WTC11 (cell line): ENCODE measurements around the gene NOG. TPM values are rescaled to one million over a fixed set of nuclear protein-coding genes. Genes with fewer than 3 reads are reported as not detected.

Source experiments
- ATAC-seq: fragments of 200-7000 bp; cut with Tn5 transposase; 2 replicates; pipeline ENCODE4 v1.10.0; 2021; ENCODE audit warnings: mild to moderate bottlenecking, moderate library complexity
- CTCF ChIA-PET: fragments of 300-600 bp; sonication (Branson Sonifier 250); formaldehyde crosslinking; loops from one replicate; lab custom pipeline; 2021; ENCODE audit warnings: antibody characterized with exemption; lab: Charles Lee
- POLR2A ChIA-PET: fragments of 350-600 bp; sonication (Branson Sonifier 250); formaldehyde crosslinking; loops from one replicate; lab custom pipeline; 2021; ENCODE audit warnings: antibody characterized with exemption; lab: Charles Lee
- DNase-seq: peaks from one replicate; pipeline ENCODE4 v3.0.0; 2021; ENCODE audit warnings: low spot score
- H3K27ac Mint-ChIP-seq: 2 replicates; pipeline ENCODE4 v1.8.0; 2021; ENCODE audit warnings: mixed read lengths
- H3K27me3 Mint-ChIP-seq: 2 replicates; pipeline ENCODE4 v1.8.0; 2021; ENCODE audit warnings: low read depth, mild to moderate bottlenecking, moderate library complexity, mixed read lengths
- H3K36me3 Mint-ChIP-seq: 2 replicates; pipeline ENCODE4 v1.8.0; 2021; ENCODE audit warnings: mixed read lengths
- H3K4me1 Mint-ChIP-seq: 2 replicates; pipeline ENCODE4 v1.8.0; 2022; ENCODE audit warnings: mixed read lengths
- H3K4me3 Mint-ChIP-seq: 2 replicates; pipeline ENCODE4 v1.8.0; 2021; ENCODE audit warnings: mild to moderate bottlenecking, moderate library complexity, mixed read lengths
- H3K9me3 Mint-ChIP-seq: 2 replicates; pipeline ENCODE4 v1.8.0; 2021; ENCODE audit warnings: mixed read lengths
- ATF3 ChIP-seq: sonication (generic); formaldehyde crosslinking; conservative IDR thresholded peaks from 2 replicates; pipeline ENCODE4 v1.8.1; 2022; ENCODE audit warnings: mild to moderate bottlenecking, missing genetic modification reagents
- CREM ChIP-seq: sonication (generic); formaldehyde crosslinking; IDR thresholded peaks from 2 replicates; pipeline ENCODE4 v1.8.1; 2022; ENCODE audit warnings: mild to moderate bottlenecking, missing genetic modification reagents, moderate library complexity
- ELF4 ChIP-seq: sonication (generic); formaldehyde crosslinking; IDR thresholded peaks from 2 replicates; pipeline ENCODE4 v1.8.1; 2022; ENCODE audit warnings: low read depth, mild to moderate bottlenecking, moderate library complexity, missing genetic modification reagents
- FOXK1 ChIP-seq: sonication (generic); formaldehyde crosslinking; IDR thresholded peaks from 2 replicates; pipeline ENCODE4 v1.8.0; 2022; ENCODE audit warnings: mild to moderate bottlenecking, moderate library complexity, missing genetic modification reagents
- IRF2 ChIP-seq: sonication (generic); formaldehyde crosslinking; IDR thresholded peaks from 2 replicates; pipeline ENCODE4 v1.8.0; 2022; ENCODE audit warnings: low read depth, missing genetic modification reagents, borderline replicate concordance
- JAZF1 ChIP-seq: fragments of 250-450 bp; sonication (Bioruptor Pico); IDR thresholded peaks from 2 replicates; pipeline ENCODE4 v1.9.0; 2021; ENCODE audit warnings: moderate library complexity, mild to moderate bottlenecking, inconsistent platforms
- JUN ChIP-seq: sonication (generic); formaldehyde crosslinking; IDR thresholded peaks from 2 replicates; pipeline ENCODE4 v1.8.0; 2023; ENCODE audit warnings: mild to moderate bottlenecking, missing genetic modification reagents
- KAT7 ChIP-seq: sonication (generic); formaldehyde crosslinking; IDR thresholded peaks from 2 replicates; pipeline ENCODE4 v1.8.1; 2023; ENCODE audit warnings: missing genetic modification reagents, mild to moderate bottlenecking, borderline replicate concordance
- MYBL2 ChIP-seq: sonication (generic); formaldehyde crosslinking; IDR thresholded peaks from 2 replicates; pipeline ENCODE4 v1.8.1; 2023; ENCODE audit warnings: mild to moderate bottlenecking, moderate library complexity, missing genetic modification reagents
- NFE2L1 ChIP-seq: sonication (generic); formaldehyde crosslinking; IDR thresholded peaks from 2 replicates; pipeline ENCODE4 v1.8.1; 2023; ENCODE audit warnings: missing genetic modification reagents
- NR2C2 ChIP-seq: sonication (generic); formaldehyde crosslinking; IDR thresholded peaks from 2 replicates; pipeline ENCODE4 v1.8.0; 2022; ENCODE audit warnings: mild to moderate bottlenecking, missing genetic modification reagents
- NR3C1 ChIP-seq: sonication (generic); formaldehyde crosslinking; conservative IDR thresholded peaks from 2 replicates; pipeline ENCODE4 v1.8.1; 2023; ENCODE audit warnings: low read depth, mild to moderate bottlenecking, missing genetic modification reagents
- OVOL2 ChIP-seq: fragments of 250-450 bp; sonication (Bioruptor Pico); IDR thresholded peaks from 2 replicates; pipeline ENCODE4 v1.9.0; 2021; ENCODE audit warnings: mild to moderate bottlenecking, borderline replicate concordance
- PRRX2 ChIP-seq: fragments of 250-450 bp; sonication (Bioruptor Pico); IDR thresholded peaks from 2 replicates; pipeline ENCODE4 v1.8.0; 2021; ENCODE audit warnings: mild to moderate bottlenecking
- RELA ChIP-seq: sonication (generic); formaldehyde crosslinking; IDR thresholded peaks from 2 replicates; pipeline ENCODE4 v1.8.1; 2022; ENCODE audit warnings: missing genetic modification reagents, mild to moderate bottlenecking, borderline replicate concordance
- RORB ChIP-seq: fragments of 250-450 bp; sonication (Bioruptor Pico); IDR thresholded peaks from 2 replicates; pipeline ENCODE4 v1.9.0; 2021; ENCODE audit warnings: mild to moderate bottlenecking
- SMAD3 ChIP-seq: sonication (generic); formaldehyde crosslinking; IDR thresholded peaks from 2 replicates; pipeline ENCODE4 v1.8.0; 2022; ENCODE audit warnings: missing genetic modification reagents, mild to moderate bottlenecking, borderline replicate concordance
- USF1 ChIP-seq: sonication (generic); formaldehyde crosslinking; IDR thresholded peaks from 2 replicates; pipeline ENCODE4 v1.8.0; 2022; ENCODE audit warnings: mild to moderate bottlenecking, missing genetic modification reagents
- ZBTB21 ChIP-seq: sonication (generic); formaldehyde crosslinking; IDR thresholded peaks from 2 replicates; pipeline ENCODE4 v1.8.1; 2023; ENCODE audit warnings: mild to moderate bottlenecking, missing genetic modification reagents, borderline replicate concordance
- ZNF263 ChIP-seq: sonication (generic); formaldehyde crosslinking; IDR thresholded peaks from 2 replicates; pipeline ENCODE4 v1.8.1; 2022; ENCODE audit warnings: low read depth, mild to moderate bottlenecking, moderate library complexity, missing genetic modification reagents
- ZNF281 ChIP-seq: sonication (generic); formaldehyde crosslinking; IDR thresholded peaks from 2 replicates; pipeline ENCODE4 v1.8.0; 2023; ENCODE audit warnings: mild to moderate bottlenecking, missing genetic modification reagents
- ZNF317 ChIP-seq: sonication (generic); formaldehyde crosslinking; IDR thresholded peaks from 2 replicates; pipeline ENCODE4 v1.8.1; 2023; ENCODE audit warnings: low read depth, mild to moderate bottlenecking, moderate library complexity, missing genetic modification reagents, borderline replicate concordance
- total RNA-seq: library from RNA; stranded (reverse); gene quantifications from 3 replicates; pipeline ENCODE4 v1.2.3, GENCODE V29; 2021
- TF ChIP-seq, protein P1 (sequence below): sonication (generic); formaldehyde crosslinking; IDR thresholded peaks from 2 replicates; pipeline ENCODE4 v1.8.0; 2022; ENCODE audit warnings: mild to moderate bottlenecking, missing genetic modification reagents
- TF ChIP-seq, protein P2 (sequence below): fragments of 250-450 bp; sonication (Bioruptor Pico); IDR thresholded peaks from 2 replicates; pipeline ENCODE4 v1.9.0; 2021; ENCODE audit warnings: moderate library complexity, mild to moderate bottlenecking, inconsistent platforms, borderline replicate concordance
- TF ChIP-seq, protein P3 (sequence below): fragments of 250-450 bp; sonication (Bioruptor Pico); IDR thresholded peaks from 2 replicates; pipeline ENCODE4 v1.8.0; 2021; ENCODE audit warnings: mild to moderate bottlenecking

Gene NOG
- total RNA-seq, 1 experiment from 2014 or later = 1.2 TPM

DNA sequence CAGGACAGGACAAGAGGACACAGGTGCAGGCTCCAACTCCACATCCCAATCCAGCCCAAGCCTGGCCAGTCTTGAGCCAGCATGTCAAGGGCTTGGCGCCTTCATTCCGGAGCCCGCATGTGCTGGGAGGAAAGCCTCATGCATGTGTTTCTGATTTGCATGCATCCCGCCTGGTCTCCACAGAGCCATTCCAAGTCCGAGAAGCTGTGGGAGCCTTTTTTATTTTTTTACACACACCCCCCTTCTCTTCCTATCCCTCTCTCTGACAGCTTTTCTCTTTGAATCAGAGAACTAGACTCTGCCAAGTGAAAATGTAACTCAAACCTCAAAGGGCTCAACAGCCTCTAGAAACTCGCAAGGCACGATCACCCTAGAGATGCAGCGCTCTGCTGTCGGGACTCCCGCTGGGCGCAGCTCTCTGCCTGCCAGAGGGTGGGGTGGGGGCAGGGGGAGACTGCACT is 45.1 kb downstream of the NOG start (continued):
- TF ChIP-seq MYBL2 (no peak), JAZF1 (no peak), ZBTB21 (no peak), OVOL2 (CRISPR knock-in tag) (no peak), ZNF281 (no peak), PRRX2 (CRISPR knock-in tag) (no peak), NR3C1 (CRISPR knock-in tag) (no peak), USF1 (no peak)
- TF ChIP-seq, protein P1, sequence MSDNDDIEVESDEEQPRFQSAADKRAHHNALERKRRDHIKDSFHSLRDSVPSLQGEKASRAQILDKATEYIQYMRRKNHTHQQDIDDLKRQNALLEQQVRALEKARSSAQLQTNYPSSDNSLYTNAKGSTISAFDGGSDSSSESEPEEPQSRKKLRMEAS (CRISPR knock-in tag) = no peak

GRCh38 chr17:56639517-56639916 is 46.0 kb downstream of the NOG start:
- POLR2A ChIA-PET = no interaction called here
- peaks cover 3% of the 10 kb centered on the region; the same call in 1 of the 2 replicates for H3K4me1 Mint-ChIP-seq
- DNase-seq (no peak), ATAC-seq (no peak)
- H3K27ac Mint-ChIP-seq = no peak overlapping the region
- no peaks in the 10 kb centered on the region; the same call in 1 of the 2 replicates for H3K27me3 Mint-ChIP-seq
- H3K4me3 Mint-ChIP-seq = no peak overlapping the region
- no peaks in the 10 kb centered on the region for H3K9me3 Mint-ChIP-seq
- CTCF ChIA-PET = interaction anchor here (1.0 to 1.1 kb wide), 2 partner anchors 10 to 133 kb away, joined by 3 read pairs; no protein-coding TSS in a partner anchor
- TF ChIP-seq CREM (no peak), NR2C2 (no peak), ATF3 (no peak), ELF4 (CRISPR knock-in tag) (no peak), NFE2L1 (no peak), JUN (CRISPR knock-in tag) (no peak), KAT7 (CRISPR knock-in tag) (no peak), FOXK1 (CRISPR knock-in tag) (no peak), RORB (CRISPR knock-in tag) (no peak), RELA (CRISPR knock-in tag) (no peak), ZNF317 (CRISPR knock-in tag) (no peak), ZNF263 (CRISPR knock-in tag) (no peak), IRF2 (CRISPR knock-in tag) (no peak), SMAD3 (no peak)
- TF ChIP-seq, protein P2, sequence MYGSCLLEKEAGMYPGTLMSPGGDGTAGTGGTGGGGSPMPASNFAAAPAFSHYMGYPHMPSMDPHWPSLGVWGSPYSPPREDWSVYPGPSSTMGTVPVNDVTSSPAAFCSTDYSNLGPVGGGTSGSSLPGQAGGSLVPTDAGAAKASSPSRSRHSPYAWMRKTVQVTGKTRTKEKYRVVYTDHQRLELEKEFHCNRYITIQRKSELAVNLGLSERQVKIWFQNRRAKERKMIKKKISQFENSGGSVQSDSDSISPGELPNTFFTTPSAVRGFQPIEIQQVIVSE (CRISPR knock-in tag) = no peak
- TF ChIP-seq, protein P3, sequence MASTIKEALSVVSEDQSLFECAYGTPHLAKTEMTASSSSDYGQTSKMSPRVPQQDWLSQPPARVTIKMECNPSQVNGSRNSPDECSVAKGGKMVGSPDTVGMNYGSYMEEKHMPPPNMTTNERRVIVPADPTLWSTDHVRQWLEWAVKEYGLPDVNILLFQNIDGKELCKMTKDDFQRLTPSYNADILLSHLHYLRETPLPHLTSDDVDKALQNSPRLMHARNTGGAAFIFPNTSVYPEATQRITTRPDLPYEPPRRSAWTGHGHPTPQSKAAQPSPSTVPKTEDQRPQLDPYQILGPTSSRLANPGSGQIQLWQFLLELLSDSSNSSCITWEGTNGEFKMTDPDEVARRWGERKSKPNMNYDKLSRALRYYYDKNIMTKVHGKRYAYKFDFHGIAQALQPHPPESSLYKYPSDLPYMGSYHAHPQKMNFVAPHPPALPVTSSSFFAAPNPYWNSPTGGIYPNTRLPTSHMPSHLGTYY (CRISPR knock-in tag) = no peak
- TF ChIP-seq, all 79 proteins: peak for 0
- no peaks in the 10 kb centered on the region for H3K36me3 Mint-ChIP-seq
